Panc1 (cell line): ENCODE data around the gene RNU5B-1. TPM values are rescaled to one million over a fixed set of nuclear protein-coding genes. Genes with fewer than 3 reads are reported as not detected.

Experiments
- ATAC-seq: fragments of 200-7000 bp; cut with Tn5 transposase; 2 replicates; pipeline ENCODE4 v1.9.1; 2020; ENCODE audit warnings: mild to moderate bottlenecking, moderate library complexity
- BruUV-seq: library from RNA; stranded (reverse); fragments of 400-500 nt; replicated peaks from 2 replicates; lab custom pipeline; 2021; lab: Mats Ljungman, UMichigan
- CTCF ChIA-PET: fragments of 300-600 bp; sonication (Branson Sonifier 250); formaldehyde crosslinking; loops from one replicate; lab custom pipeline; 2022; ENCODE audit warnings: antibody characterized with exemption; lab: Charles Lee
- POLR2A ChIA-PET: fragments of 300-600 bp; sonication (Branson Sonifier 250); formaldehyde crosslinking; loops from one replicate; lab custom pipeline; 2022; ENCODE audit warnings: antibody characterized with exemption; lab: Charles Lee
- DNase-seq: peaks from one replicate; pipeline ENCODE4 v3.0.0-alpha.2; 2010; ENCODE audit warnings: low read depth, low spot score
- H3K27ac ChIP-seq: 2 replicates; pipeline ENCODE4 v1.5.1; 2011; ENCODE audit warnings: mild to moderate bottlenecking, low read length, inconsistent platforms
- H3K27me3 ChIP-seq: fragments of 200-500 bp; sonication (Bioruptor generic); 2 replicates; pipeline ENCODE4 v1.6.0; 2014; ENCODE audit warnings: low read length, inconsistent platforms; ENCODE audit not compliant: control insufficient read depth, insufficient read depth
- H3K36me3 ChIP-seq: fragments of 200-500 bp; sonication (Bioruptor generic); 2 replicates; pipeline ENCODE4 v1.5.1; 2014; ENCODE audit warnings: inconsistent platforms, mild to moderate bottlenecking, low read length, moderate library complexity; ENCODE audit not compliant: control insufficient read depth, insufficient read depth
- H3K4me1 ChIP-seq: 2 replicates; pipeline ENCODE4 v1.5.1; 2011; ENCODE audit warnings: inconsistent platforms, mild to moderate bottlenecking, low read length, moderate library complexity; ENCODE audit not compliant: control insufficient read depth, insufficient read depth
- H3K4me3 ChIP-seq, 2 experiments: 2 replicates each; pipeline ENCODE4 v1.5.1; 2011 to 2012; ENCODE audit warnings: low read depth in 2 of 2, low read length in 2 of 2, mild to moderate bottlenecking in 2 of 2, inconsistent platforms in 1 of 2, moderate library complexity in 1 of 2
- H3K9me3 ChIP-seq: fragments of 200-500 bp; sonication (Bioruptor generic); 2 replicates; pipeline ENCODE4 v1.5.1; 2014; ENCODE audit warnings: low read depth, mild to moderate bottlenecking, inconsistent platforms, low read length, moderate library complexity; ENCODE audit not compliant: control insufficient read depth, insufficient read depth
- POLR2AphosphoS5 ChIP-seq: IDR thresholded peaks from 2 replicates; pipeline ENCODE4 v1.6.1; 2012; ENCODE audit warnings: mild to moderate bottlenecking, low read depth, low read length, moderate library complexity
- SIN3A ChIP-seq: IDR thresholded peaks from 2 replicates; pipeline ENCODE4 v1.6.1; 2012; ENCODE audit warnings: low read depth, mild to moderate bottlenecking, low read length, moderate library complexity, borderline replicate concordance; ENCODE audit not compliant: insufficient read depth
- TCF7L2 ChIP-seq: IDR thresholded peaks from 2 replicates; pipeline ENCODE4 v1.6.1; 2011; ENCODE audit warnings: mild to moderate bottlenecking, low read depth, low read length, inconsistent platforms
- in situ Hi-C: cut with HindIII; loops from 2 replicates; pipeline ENCODE4 v1.10.0; 2016; ENCODE audit warnings: low sequenced_read_pairs, low pct_unique_long_range_greater_than_20kb
- intact Hi-C: fragments of 100-400 bp; cut with micrococcal nuclease; formaldehyde crosslinking; loops from one replicate; pipeline ENCODE4 v1.10.0; 2022; ENCODE audit not compliant: unreplicated experiment
- total RNA-seq: library from RNA; stranded (reverse); gene quantifications from one replicate; pipeline ENCODE4 v1.2.1, GENCODE V29; 2021; ENCODE audit not compliant: unreplicated experiment
- TF ChIP-seq, protein P1 (sequence below), 2 experiments: IDR thresholded peaks; 2 replicates each; pipeline ENCODE4 v1.6.1; 2011 to 2012; ENCODE audit warnings: low read depth in 2 of 2, control low read depth in 1 of 2, low read length in 1 of 2, mild to moderate bottlenecking in 1 of 2, moderate library complexity in 1 of 2; ENCODE audit not compliant: insufficient read depth in 1 of 2
- TF ChIP-seq, protein P2 (sequence below): fragments of 450-650 bp; IDR thresholded peaks from 2 replicates; pipeline ENCODE4 v1.5.1; 2017; ENCODE audit warnings: mild to moderate bottlenecking

Gene RNU5B-1
- total RNA-seq, 1 experiment from 2014 or later = not detected

GRCh38 chr15:65306551-65306950 is 2.1 kb downstream of the RNU5B-1 start:
- in situ Hi-C loops = no loop called here
- no peak for DNase-seq
- H3K36me3 ChIP-seq = no peaks in the 10 kb centered on the region
- intact Hi-C loops = no loop called here
- TF ChIP-seq POLR2AphosphoS5 (no peak), TCF7L2 (no peak), SIN3A (no peak)
- TF ChIP-seq, protein P1, sequence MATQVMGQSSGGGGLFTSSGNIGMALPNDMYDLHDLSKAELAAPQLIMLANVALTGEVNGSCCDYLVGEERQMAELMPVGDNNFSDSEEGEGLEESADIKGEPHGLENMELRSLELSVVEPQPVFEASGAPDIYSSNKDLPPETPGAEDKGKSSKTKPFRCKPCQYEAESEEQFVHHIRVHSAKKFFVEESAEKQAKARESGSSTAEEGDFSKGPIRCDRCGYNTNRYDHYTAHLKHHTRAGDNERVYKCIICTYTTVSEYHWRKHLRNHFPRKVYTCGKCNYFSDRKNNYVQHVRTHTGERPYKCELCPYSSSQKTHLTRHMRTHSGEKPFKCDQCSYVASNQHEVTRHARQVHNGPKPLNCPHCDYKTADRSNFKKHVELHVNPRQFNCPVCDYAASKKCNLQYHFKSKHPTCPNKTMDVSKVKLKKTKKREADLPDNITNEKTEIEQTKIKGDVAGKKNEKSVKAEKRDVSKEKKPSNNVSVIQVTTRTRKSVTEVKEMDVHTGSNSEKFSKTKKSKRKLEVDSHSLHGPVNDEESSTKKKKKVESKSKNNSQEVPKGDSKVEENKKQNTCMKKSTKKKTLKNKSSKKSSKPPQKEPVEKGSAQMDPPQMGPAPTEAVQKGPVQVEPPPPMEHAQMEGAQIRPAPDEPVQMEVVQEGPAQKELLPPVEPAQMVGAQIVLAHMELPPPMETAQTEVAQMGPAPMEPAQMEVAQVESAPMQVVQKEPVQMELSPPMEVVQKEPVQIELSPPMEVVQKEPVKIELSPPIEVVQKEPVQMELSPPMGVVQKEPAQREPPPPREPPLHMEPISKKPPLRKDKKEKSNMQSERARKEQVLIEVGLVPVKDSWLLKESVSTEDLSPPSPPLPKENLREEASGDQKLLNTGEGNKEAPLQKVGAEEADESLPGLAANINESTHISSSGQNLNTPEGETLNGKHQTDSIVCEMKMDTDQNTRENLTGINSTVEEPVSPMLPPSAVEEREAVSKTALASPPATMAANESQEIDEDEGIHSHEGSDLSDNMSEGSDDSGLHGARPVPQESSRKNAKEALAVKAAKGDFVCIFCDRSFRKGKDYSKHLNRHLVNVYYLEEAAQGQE (IDR thresholded peaks at IDR 0.05; ENCODE audit: insufficient read depth in 1 of 2, low read depth in 2 of 2, low read length in 1 of 2) = no peak
- TF ChIP-seq, protein P2, sequence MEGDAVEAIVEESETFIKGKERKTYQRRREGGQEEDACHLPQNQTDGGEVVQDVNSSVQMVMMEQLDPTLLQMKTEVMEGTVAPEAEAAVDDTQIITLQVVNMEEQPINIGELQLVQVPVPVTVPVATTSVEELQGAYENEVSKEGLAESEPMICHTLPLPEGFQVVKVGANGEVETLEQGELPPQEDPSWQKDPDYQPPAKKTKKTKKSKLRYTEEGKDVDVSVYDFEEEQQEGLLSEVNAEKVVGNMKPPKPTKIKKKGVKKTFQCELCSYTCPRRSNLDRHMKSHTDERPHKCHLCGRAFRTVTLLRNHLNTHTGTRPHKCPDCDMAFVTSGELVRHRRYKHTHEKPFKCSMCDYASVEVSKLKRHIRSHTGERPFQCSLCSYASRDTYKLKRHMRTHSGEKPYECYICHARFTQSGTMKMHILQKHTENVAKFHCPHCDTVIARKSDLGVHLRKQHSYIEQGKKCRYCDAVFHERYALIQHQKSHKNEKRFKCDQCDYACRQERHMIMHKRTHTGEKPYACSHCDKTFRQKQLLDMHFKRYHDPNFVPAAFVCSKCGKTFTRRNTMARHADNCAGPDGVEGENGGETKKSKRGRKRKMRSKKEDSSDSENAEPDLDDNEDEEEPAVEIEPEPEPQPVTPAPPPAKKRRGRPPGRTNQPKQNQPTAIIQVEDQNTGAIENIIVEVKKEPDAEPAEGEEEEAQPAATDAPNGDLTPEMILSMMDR = no peak
- peaks cover 16% of the 10 kb centered on the region for H3K4me1 ChIP-seq
- no peak overlapping the region for H3K27ac ChIP-seq
- H3K4me3 ChIP-seq = no peak overlapping the region
- BruUV-seq = no TSS peak
- ChIA-PET POLR2A (interaction anchor here (0.7 kb wide), 1 partner anchor 51 kb away, joined by 3 read pairs; no protein-coding TSS in a partner anchor), CTCF (no interaction called here)
- H3K27me3 ChIP-seq = no peaks in the 10 kb centered on the region
- no peak for ATAC-seq
- no peaks in the 10 kb centered on the region for H3K9me3 ChIP-seq

GRCh38 chr15:65307978-65308377 is 3.5 kb downstream of the RNU5B-1 start:
- ChIA-PET POLR2A (no interaction called here), CTCF (no interaction called here)
- Histone ChIP-seq H3K27me3 (no peaks in the 10 kb centered on the region), H3K9me3 (no peaks in the 10 kb centered on the region), H3K36me3 (no peaks in the 10 kb centered on the region), H3K27ac (no peak overlapping the region), H3K4me1 (peaks cover 16% of the 10 kb centered on the region), H3K4me3 (no peak overlapping the region)
- no peak for ATAC-seq
- intact Hi-C loops (no loop called here), in situ Hi-C loops (no loop called here)
- TF ChIP-seq, protein P2 = no peak
- TF ChIP-seq POLR2AphosphoS5 = no peak
- TF ChIP-seq TCF7L2 = no peak
- DNase-seq = no peak
- BruUV-seq = no TSS peak
